T-cell (primary cell): ENCODE results near the gene CLASP1. TPM values are rescaled to one million over a fixed set of nuclear protein-coding genes. Genes with fewer than 3 reads are reported as not detected.

Source experiments
- ATAC-seq, 4 experiments: fragments of 200-7000 bp in 3 of 4; fragments of 150-1000 bp in 1 of 4; cut with Tn5 transposase; replicated peaks in 1 of 4; 1 replicate in 3 of 4; 2 replicates in 1 of 4; pipeline ENCODE4 v1.10.0; 2021; ENCODE audit warnings: moderate library complexity in 3 of 4, mild to moderate bottlenecking in 2 of 4, moderate number of reproducible peaks in 1 of 4
- CTCF ChIA-PET, 2 donors: fragments of 300-600 bp; sonication (Branson Sonifier 250); formaldehyde crosslinking; loops; one replicate each; lab custom pipeline; 2022; ENCODE audit warnings: antibody characterized with exemption in 2 of 2; lab: Charles Lee
- POLR2A ChIA-PET, 2 donors: fragments of 300-600 bp; sonication (Branson Sonifier 250); formaldehyde crosslinking; loops; one replicate each; lab custom pipeline; 2022; ENCODE audit warnings: antibody characterized with exemption in 2 of 2; lab: Charles Lee
- DNase-seq, 35 experiments: peaks; one replicate each; pipeline versions ENCODE4 v3.0.0 to v3.0.0-alpha.2; 2013 to 2023
- H3K27ac ChIP-seq: one replicate; pipeline ENCODE4 v1.5.1; 2013; ENCODE audit warnings: low read length
- H3K27me3 ChIP-seq, 2 experiments: replicated peaks in 1 of 2; 1 replicate in 1 of 2; 2 replicates in 1 of 2; pipeline versions ENCODE4 v1.6.1 to v1.7.0; 2013; ENCODE audit warnings: low read length in 1 of 2, mixed read lengths in 1 of 2; ENCODE audit not compliant: control insufficient read depth in 2 of 2, insufficient read depth in 2 of 2; ENCODE audit errors: extremely low read depth in 1 of 2
- H3K36me3 ChIP-seq, 2 donors: 1 replicate in 1 of 2; 2 replicates in 1 of 2; pipeline versions ENCODE4 v1.6.1 to v1.7.0; 2013; ENCODE audit warnings: low read length in 1 of 2; ENCODE audit not compliant: control insufficient read depth in 2 of 2, insufficient read depth in 1 of 2; ENCODE audit errors: extremely low read depth in 1 of 2
- H3K4me1 ChIP-seq, 2 experiments: 1 replicate in 1 of 2; 2 replicates in 1 of 2; pipeline versions ENCODE4 v1.6.1 to v1.7.0; 2013; ENCODE audit warnings: low read length in 2 of 2, mixed read lengths in 1 of 2; ENCODE audit not compliant: insufficient read depth in 2 of 2, control insufficient read depth in 1 of 2; ENCODE audit errors: extremely low read depth in 1 of 2
- H3K4me3 ChIP-seq, 2 donors: 1 replicate in 1 of 2; 2 replicates in 1 of 2; pipeline versions ENCODE4 v1.5.1 to v1.7.0; 2013; ENCODE audit warnings: mild to moderate bottlenecking in 2 of 2, low read length in 1 of 2, moderate library complexity in 1 of 2; ENCODE audit not compliant: control insufficient read depth in 1 of 2; ENCODE audit errors: extremely low read depth in 1 of 2
- H3K9me3 ChIP-seq: 2 replicates; pipeline ENCODE4 v1.7.0; 2013
- H3K27ac Mint-ChIP-seq, 2 donors: one replicate each; pipeline ENCODE4 v1.8.0; 2020 to 2021; ENCODE audit warnings: mild to moderate bottlenecking in 2 of 2, mixed read lengths in 2 of 2
- H3K27me3 Mint-ChIP-seq, 2 donors: one replicate each; pipeline ENCODE4 v1.8.0; 2021 to 2022; ENCODE audit warnings: mixed read lengths in 2 of 2
- H3K36me3 Mint-ChIP-seq: one replicate; pipeline ENCODE4 v1.8.0; 2021; ENCODE audit warnings: mixed read lengths
- H3K4me1 Mint-ChIP-seq, 3 donors: one replicate each; pipeline ENCODE4 v1.8.0; 2020 to 2022; ENCODE audit warnings: mixed read lengths in 3 of 3, mild to moderate bottlenecking in 1 of 3
- H3K4me3 Mint-ChIP-seq, 3 donors: one replicate each; pipeline ENCODE4 v1.8.0; 2020 to 2022; ENCODE audit warnings: mild to moderate bottlenecking in 3 of 3, mixed read lengths in 3 of 3, moderate library complexity in 3 of 3
- H3K9me3 Mint-ChIP-seq, 3 donors: one replicate each; pipeline ENCODE4 v1.8.0; 2020 to 2022; ENCODE audit warnings: mixed read lengths in 3 of 3
- WGBS: methylation state at CpG from one replicate; pipeline ENCODE4 v1.1.5; 2013; ENCODE audit warnings: missing lambda C conversion rate; ENCODE audit not compliant: insufficient coverage; 5-methylcytosine and 5-hydroxymethylcytosine counted together
- total RNA-seq, 35 experiments: library from RNA in 6 of 35; stranded (reverse) in 6 of 35; fragments of 120-200 nt in 1 of 35; gene quantifications; one replicate each; pipeline versions ENCODE4 v1.2.1 to v1.2.4 and lab custom pipeline; 2013 to 2026

Gene CLASP1
- total RNA-seq, 5 donors from 2014 or later (not counting 1 experiment from before 2014, with no cell fraction given) = 57.8 to 72.8 (median 65.1) TPM

GRCh38 chr2:121648206-121649148 is 785 bp downstream of the CLASP1 start:
- 11% methylated on average over 16 of the region's 41 CpGs for WGBS
- ATAC-seq (peak; percentile 11 to 53 (median 34)), DNase-seq (peak; percentile 7 to 82 (median 40))
- ChIA-PET POLR2A (interaction anchor here in 1 of 2 donors (0.6 to 2.9 kb wide), 4 partner anchors 33 to 117 kb away, joined by 3 to 30 read pairs (median 6); partner anchors contain the start of gene RNU4ATAC), CTCF (interaction anchor here (0.6 to 2.7 kb wide), 6 partner anchors 51 to 118 kb away, joined by 3 to 24 read pairs (median 3); partner anchors contain the start of genes NIFK (in 1 of the 2) and RNU4ATAC (in 1 of the 2))
- Histone ChIP-seq H3K4me3 (peak overlapping the region; percentile 71 to 92), H3K9me3 (no peaks in the 10 kb centered on the region), H3K36me3 (peaks cover 0 to 4% of the 10 kb centered on the region in 2 donors), H3K27ac (peak overlapping the region; percentile 90), H3K4me1 (peaks cover 20 to 26% of the 10 kb centered on the region in 2 experiments), H3K27me3 (no peaks in the 10 kb centered on the region)
- H3K27ac Mint-ChIP-seq = peak overlapping the region; percentile 92 to 99
- no peaks in the 10 kb centered on the region for H3K9me3 Mint-ChIP-seq
- H3K4me3 Mint-ChIP-seq = peak overlapping the region; percentile 95 to 97 (median 96)
- H3K36me3 Mint-ChIP-seq = no peaks in the 10 kb centered on the region
- no peaks in the 10 kb centered on the region for H3K27me3 Mint-ChIP-seq
- H3K4me1 Mint-ChIP-seq = peaks cover 69 to 86% (median 76%) of the 10 kb centered on the region in 3 donors

GRCh38 chr2:121647396-121647795 is 1.9 kb downstream of the CLASP1 start:
- Histone ChIP-seq H3K27ac (no peak overlapping the region), H3K4me3 (no peak overlapping the region), H3K4me1 (peaks cover 20 to 26% of the 10 kb centered on the region in 2 experiments), H3K27me3 (no peaks in the 10 kb centered on the region), H3K9me3 (no peaks in the 10 kb centered on the region), H3K36me3 (peaks cover 0 to 3% of the 10 kb centered on the region in 2 donors)
- no peak for DNase-seq
- Mint-ChIP-seq H3K27ac (no peak overlapping the region), H3K27me3 (no peaks in the 10 kb centered on the region), H3K36me3 (no peaks in the 10 kb centered on the region), H3K4me3 (peak overlapping the region; percentile 95 to 97 (median 96)), H3K9me3 (no peaks in the 10 kb centered on the region), H3K4me1 (peaks cover 66 to 85% (median 71%) of the 10 kb centered on the region in 3 donors)
- ChIA-PET POLR2A (no interaction called here), CTCF (interaction anchor here in 1 of 2 donors (1.3 kb wide), 1 partner anchor 116 kb away, joined by 4 read pairs; the partner anchor contains the start of gene RNU4ATAC)
- no CpG with 5 or more reads among the region's 1 CpG for WGBS
- ATAC-seq = no peak

DNA sequence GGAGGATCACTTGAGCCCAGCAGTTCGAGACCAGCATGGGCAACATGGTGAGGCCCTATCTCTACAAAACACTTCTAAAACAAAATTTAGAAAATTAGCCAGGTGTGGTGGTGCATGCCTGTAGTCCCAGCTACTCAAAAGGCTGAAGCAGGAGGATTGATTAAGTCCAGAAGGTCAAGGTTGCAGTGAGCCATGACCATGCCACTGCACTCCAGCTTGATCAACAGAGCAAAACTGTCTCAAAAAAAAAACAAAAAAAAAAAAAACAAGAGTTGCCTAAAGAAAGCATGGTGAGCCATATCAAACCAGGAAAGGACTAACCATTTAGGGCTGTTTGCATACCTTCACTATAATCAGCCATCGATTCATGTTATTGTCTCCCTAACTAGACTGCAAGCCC is 4.5 kb downstream of the CLASP1 start:
- Mint-ChIP-seq H3K27me3 (no peaks in the 10 kb centered on the region), H3K9me3 (no peaks in the 10 kb centered on the region), H3K4me1 (peaks cover 62 to 68% (median 66%) of the 10 kb centered on the region in 3 donors), H3K4me3 (no peak overlapping the region), H3K36me3 (peaks cover 5% of the 10 kb centered on the region), H3K27ac (no peak overlapping the region)
- Histone ChIP-seq H3K36me3 (no peaks in the 10 kb centered on the region), H3K27ac (no peak overlapping the region), H3K27me3 (no peaks in the 10 kb centered on the region), H3K4me1 (peaks cover 6 to 17% of the 10 kb centered on the region in 2 experiments), H3K4me3 (no peak overlapping the region), H3K9me3 (no peaks in the 10 kb centered on the region)
- DNase-seq (no peak), ATAC-seq (no peak)
- WGBS = no CpG with 5 or more reads among the region's 2 CpGs
- CTCF ChIA-PET = no interaction called here
- POLR2A ChIA-PET = interaction anchor here in 1 of 2 donors (0.6 kb wide), 1 partner anchor 86 kb away, joined by 6 read pairs; no protein-coding TSS in a partner anchor

- H3K27me3 Mint-ChIP-seq = no peaks in the 10 kb centered on the region
- DNase-seq = no peak
- no peaks in the 10 kb centered on the region for H3K36me3 ChIP-seq
- no CpG with 5 or more reads among the region's 2 CpGs for WGBS
- no peak overlapping the region for H3K4me3 Mint-ChIP-seq
- H3K36me3 Mint-ChIP-seq = peaks cover 10% of the 10 kb centered on the region
- no peaks in the 10 kb centered on the region for H3K9me3 ChIP-seq
- no peaks in the 10 kb centered on the region for H3K27me3 ChIP-seq
- H3K4me1 Mint-ChIP-seq = peaks cover 64 to 66% (median 64%) of the 10 kb centered on the region in 3 donors
- H3K27ac Mint-ChIP-seq = no peak overlapping the region
- no peak overlapping the region for H3K27ac ChIP-seq
- ATAC-seq = no peak
- peaks cover 6 to 17% of the 10 kb centered on the region in 2 experiments for H3K4me1 ChIP-seq
- no peak overlapping the region for H3K4me3 ChIP-seq
- CTCF ChIA-PET = no interaction called here
- POLR2A ChIA-PET = interaction anchor here in 1 of 2 donors (0.6 to 0.7 kb wide), 2 partner anchors 28 to 92 kb away, joined by 3 read pairs; no protein-coding TSS in a partner anchor
- no peaks in the 10 kb centered on the region for H3K9me3 Mint-ChIP-seq
Observed at GRCh38 chr2:121643877-121644276, 5.4 kb downstream of the CLASP1 start.

DNA sequence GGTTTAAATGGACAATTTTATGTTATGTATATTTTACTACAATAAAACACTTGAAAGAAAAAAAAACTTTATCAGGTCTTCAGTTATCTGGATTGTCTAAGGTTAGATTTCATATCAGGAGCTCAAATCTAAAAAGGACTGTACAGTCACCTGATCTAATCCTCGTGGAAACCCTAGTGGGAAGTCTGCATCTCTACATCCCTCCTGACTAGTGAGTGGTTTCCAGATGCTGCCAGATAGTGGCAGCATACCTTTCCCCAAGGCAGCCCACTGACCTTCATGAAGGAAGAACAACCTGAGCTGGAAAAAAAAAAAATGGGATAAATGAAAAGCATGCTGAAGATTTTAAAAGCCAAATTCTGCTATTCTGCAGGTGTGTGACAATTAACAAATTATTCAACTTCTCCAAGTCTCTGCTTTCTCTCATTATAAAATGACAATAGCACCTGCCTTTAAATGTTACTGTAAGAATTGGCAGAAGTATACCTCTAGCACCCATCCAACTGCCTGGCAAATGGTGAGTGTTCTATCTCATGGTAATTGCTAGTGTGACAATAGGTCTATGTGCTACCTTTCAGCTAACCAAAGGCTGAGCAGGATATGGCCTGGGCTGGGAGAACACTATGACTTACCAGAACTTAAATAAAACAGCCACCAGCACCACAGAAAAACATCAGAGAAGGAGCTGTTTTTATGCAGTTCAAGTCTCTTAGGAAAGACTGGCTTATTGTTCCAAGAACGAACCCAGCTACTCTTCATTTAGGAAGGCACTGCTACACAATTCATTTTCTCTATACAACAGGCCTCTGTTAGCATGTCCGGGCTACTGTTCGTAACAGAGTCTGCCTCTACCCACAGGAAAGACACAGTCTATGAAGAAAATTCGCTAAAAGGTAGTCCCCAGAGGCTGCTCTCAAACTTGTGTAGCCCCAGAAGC is 8.6 kb downstream of the CLASP1 start:
- ATAC-seq (no peak), DNase-seq (no peak)
- Histone ChIP-seq H3K27ac (no peak overlapping the region), H3K4me3 (no peak overlapping the region), H3K9me3 (no peaks in the 10 kb centered on the region), H3K36me3 (no peaks in the 10 kb centered on the region), H3K4me1 (peaks cover 4% of the 10 kb centered on the region in 2 experiments), H3K27me3 (no peaks in the 10 kb centered on the region)
- H3K27ac Mint-ChIP-seq = peak overlapping the region in 1 of 2 donors; percentile 44
- WGBS = 90% methylated on average over 4 of the region's 5 CpGs
- H3K9me3 Mint-ChIP-seq = peaks cover 0 to 12% (median 2%) of the 10 kb centered on the region in 3 donors
- H3K36me3 Mint-ChIP-seq = peaks cover 25% of the 10 kb centered on the region
- CTCF ChIA-PET = interaction anchor here (0.5 to 0.7 kb wide), 2 partner anchors 49 to 1344 kb away, joined by 3 to 8 read pairs; no protein-coding TSS in a partner anchor
- POLR2A ChIA-PET = interaction anchor here in 1 of 2 donors (1.2 kb wide), 1 partner anchor 10 kb away, joined by 4 read pairs; no protein-coding TSS in a partner anchor
- no peaks in the 10 kb centered on the region for H3K27me3 Mint-ChIP-seq
- peaks cover 37 to 57% (median 56%) of the 10 kb centered on the region in 3 donors for H3K4me1 Mint-ChIP-seq
- H3K4me3 Mint-ChIP-seq = no peak overlapping the region
